ENCODE results near the gene FAM136A.

DNA sequence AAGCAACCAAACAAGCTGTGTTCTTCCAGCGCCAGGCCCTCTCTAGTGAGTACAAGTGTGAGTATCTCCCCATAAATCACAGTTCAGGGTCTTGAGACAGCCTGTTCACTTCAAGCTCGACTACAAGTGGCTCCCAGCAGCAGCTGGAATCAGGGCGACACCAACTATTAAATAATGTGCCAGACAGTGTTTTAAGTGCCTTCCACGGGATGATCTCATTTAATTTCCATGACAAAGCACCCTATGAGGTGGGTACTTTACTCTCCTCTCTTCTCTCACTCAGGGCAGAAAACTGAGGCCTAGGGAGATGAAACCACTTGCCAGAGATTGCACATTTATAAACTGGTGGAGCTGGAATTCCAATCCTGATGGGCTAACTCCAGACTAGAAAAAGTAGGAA lies 2.6 kb upstream of the FAM136A start:
- TF ChIP-seq KDM1A (IDR thresholded peaks at IDR 0.05; ENCODE audit: borderline replicate concordance) = no peak
- TF ChIP-seq, protein P1, sequence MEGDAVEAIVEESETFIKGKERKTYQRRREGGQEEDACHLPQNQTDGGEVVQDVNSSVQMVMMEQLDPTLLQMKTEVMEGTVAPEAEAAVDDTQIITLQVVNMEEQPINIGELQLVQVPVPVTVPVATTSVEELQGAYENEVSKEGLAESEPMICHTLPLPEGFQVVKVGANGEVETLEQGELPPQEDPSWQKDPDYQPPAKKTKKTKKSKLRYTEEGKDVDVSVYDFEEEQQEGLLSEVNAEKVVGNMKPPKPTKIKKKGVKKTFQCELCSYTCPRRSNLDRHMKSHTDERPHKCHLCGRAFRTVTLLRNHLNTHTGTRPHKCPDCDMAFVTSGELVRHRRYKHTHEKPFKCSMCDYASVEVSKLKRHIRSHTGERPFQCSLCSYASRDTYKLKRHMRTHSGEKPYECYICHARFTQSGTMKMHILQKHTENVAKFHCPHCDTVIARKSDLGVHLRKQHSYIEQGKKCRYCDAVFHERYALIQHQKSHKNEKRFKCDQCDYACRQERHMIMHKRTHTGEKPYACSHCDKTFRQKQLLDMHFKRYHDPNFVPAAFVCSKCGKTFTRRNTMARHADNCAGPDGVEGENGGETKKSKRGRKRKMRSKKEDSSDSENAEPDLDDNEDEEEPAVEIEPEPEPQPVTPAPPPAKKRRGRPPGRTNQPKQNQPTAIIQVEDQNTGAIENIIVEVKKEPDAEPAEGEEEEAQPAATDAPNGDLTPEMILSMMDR (IDR thresholded peaks at IDR 0.05 in 2 of 3, conservative IDR thresholded peaks at IDR 0.05 in 1 of 3; ENCODE audit: control insufficient read depth in 2 of 3, extremely low read depth in 1 of 3, insufficient read depth in 1 of 3, low read depth in 3 of 3, low read length in 3 of 3) = no peak
- TF ChIP-seq NBN (IDR thresholded peaks at IDR 0.05) = no peak
- TF ChIP-seq RCOR1 (conservative IDR thresholded peaks at IDR 0.05; ENCODE audit: low read depth, low read length) = no peak
- TF ChIP-seq, protein P2, sequence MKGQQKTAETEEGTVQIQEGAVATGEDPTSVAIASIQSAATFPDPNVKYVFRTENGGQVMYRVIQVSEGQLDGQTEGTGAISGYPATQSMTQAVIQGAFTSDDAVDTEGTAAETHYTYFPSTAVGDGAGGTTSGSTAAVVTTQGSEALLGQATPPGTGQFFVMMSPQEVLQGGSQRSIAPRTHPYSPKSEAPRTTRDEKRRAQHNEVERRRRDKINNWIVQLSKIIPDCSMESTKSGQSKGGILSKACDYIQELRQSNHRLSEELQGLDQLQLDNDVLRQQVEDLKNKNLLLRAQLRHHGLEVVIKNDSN (IDR thresholded peaks at IDR 0.05; ENCODE audit: borderline replicate concordance, extremely low read length, insufficient read depth, low read depth, low read length) = no peak
- no peak for TF ChIP-seq MXI1 (IDR thresholded peaks at IDR 0.05; ENCODE audit: low read depth, low read length)
- TF ChIP-seq DPF2 (IDR thresholded peaks at IDR 0.05) = no peak
- TF ChIP-seq POLR2A (IDR thresholded peaks at IDR 0.05; ENCODE audit: low read depth, low read length) = no peak
- no peak for TF ChIP-seq NRF1 (conservative IDR thresholded peaks at IDR 0.05; ENCODE audit: low read depth, low read length)
- TF ChIP-seq, protein P3, sequence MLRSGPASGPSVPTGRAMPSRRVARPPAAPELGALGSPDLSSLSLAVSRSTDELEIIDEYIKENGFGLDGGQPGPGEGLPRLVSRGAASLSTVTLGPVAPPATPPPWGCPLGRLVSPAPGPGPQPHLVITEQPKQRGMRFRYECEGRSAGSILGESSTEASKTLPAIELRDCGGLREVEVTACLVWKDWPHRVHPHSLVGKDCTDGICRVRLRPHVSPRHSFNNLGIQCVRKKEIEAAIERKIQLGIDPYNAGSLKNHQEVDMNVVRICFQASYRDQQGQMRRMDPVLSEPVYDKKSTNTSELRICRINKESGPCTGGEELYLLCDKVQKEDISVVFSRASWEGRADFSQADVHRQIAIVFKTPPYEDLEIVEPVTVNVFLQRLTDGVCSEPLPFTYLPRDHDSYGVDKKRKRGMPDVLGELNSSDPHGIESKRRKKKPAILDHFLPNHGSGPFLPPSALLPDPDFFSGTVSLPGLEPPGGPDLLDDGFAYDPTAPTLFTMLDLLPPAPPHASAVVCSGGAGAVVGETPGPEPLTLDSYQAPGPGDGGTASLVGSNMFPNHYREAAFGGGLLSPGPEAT (IDR thresholded peaks at IDR 0.05; ENCODE audit: low read depth) = no peak
- TF ChIP-seq EZH2 (IDR thresholded peaks at IDR 0.05; ENCODE audit: borderline replicate concordance, control insufficient read depth, low read depth, low read length) = no peak
- TF ChIP-seq ZNF622 (IDR thresholded peaks at IDR 0.05) = no peak
- TF ChIP-seq ZNF24 (IDR thresholded peaks at IDR 0.05) = no peak
